Parathyroid adenoma (tissue), 2 donors: ENCODE results near the gene OTOG.

Experiments used
- H2AFZ ChIP-seq: fragments of 300-600 bp; sonication (generic); one replicate; pipeline ENCODE4 v1.7.0; 2017; ENCODE audit warnings: antibody characterized with exemption, mild to moderate bottlenecking
- H3K27ac ChIP-seq: fragments of 300-600 bp; sonication (generic); one replicate; pipeline ENCODE4 v1.7.0; 2017
- H3K27me3 ChIP-seq: fragments of 300-600 bp; sonication (generic); one replicate; pipeline ENCODE4 v1.7.0; 2017; ENCODE audit warnings: low read length; ENCODE audit not compliant: control insufficient read depth, insufficient read depth
- H3K36me3 ChIP-seq: fragments of 300-600 bp; sonication (generic); one replicate; pipeline ENCODE4 v1.7.0; 2017; ENCODE audit warnings: low read length; ENCODE audit not compliant: control insufficient read depth, insufficient read depth
- H3K4me1 ChIP-seq: fragments of 300-600 bp; sonication (generic); one replicate; pipeline ENCODE4 v1.7.0; 2017; ENCODE audit warnings: control low read depth
- H3K4me2 ChIP-seq: fragments of 300-600 bp; sonication (generic); one replicate; pipeline ENCODE4 v1.7.0; 2017; ENCODE audit warnings: low read length
- H3K4me3 ChIP-seq: fragments of 300-600 bp; sonication (generic); one replicate; pipeline ENCODE4 v1.7.0; 2017; ENCODE audit warnings: low read depth, low read length
- H3K79me2 ChIP-seq: fragments of 300-600 bp; sonication (generic); one replicate; pipeline ENCODE4 v1.7.0; 2017; ENCODE audit warnings: control low read depth
- H3K9ac ChIP-seq: fragments of 300-600 bp; sonication (generic); one replicate; pipeline ENCODE4 v1.7.0; 2017; ENCODE audit warnings: mild to moderate bottlenecking
- H3K9me3 ChIP-seq: fragments of 300-600 bp; sonication (generic); one replicate; pipeline ENCODE4 v1.7.0; 2017; ENCODE audit warnings: low read length; ENCODE audit not compliant: control insufficient read depth
- TF ChIP-seq, protein P1 (sequence below): fragments of 300-600 bp; sonication (generic); IDR thresholded peaks from one replicate; pipeline ENCODE4 v1.7.0; 2017; ENCODE audit warnings: antibody characterized with exemption, mild to moderate bottlenecking
- donor health status: primary hyperparathyroidism.

OTOG gene

DNA sequence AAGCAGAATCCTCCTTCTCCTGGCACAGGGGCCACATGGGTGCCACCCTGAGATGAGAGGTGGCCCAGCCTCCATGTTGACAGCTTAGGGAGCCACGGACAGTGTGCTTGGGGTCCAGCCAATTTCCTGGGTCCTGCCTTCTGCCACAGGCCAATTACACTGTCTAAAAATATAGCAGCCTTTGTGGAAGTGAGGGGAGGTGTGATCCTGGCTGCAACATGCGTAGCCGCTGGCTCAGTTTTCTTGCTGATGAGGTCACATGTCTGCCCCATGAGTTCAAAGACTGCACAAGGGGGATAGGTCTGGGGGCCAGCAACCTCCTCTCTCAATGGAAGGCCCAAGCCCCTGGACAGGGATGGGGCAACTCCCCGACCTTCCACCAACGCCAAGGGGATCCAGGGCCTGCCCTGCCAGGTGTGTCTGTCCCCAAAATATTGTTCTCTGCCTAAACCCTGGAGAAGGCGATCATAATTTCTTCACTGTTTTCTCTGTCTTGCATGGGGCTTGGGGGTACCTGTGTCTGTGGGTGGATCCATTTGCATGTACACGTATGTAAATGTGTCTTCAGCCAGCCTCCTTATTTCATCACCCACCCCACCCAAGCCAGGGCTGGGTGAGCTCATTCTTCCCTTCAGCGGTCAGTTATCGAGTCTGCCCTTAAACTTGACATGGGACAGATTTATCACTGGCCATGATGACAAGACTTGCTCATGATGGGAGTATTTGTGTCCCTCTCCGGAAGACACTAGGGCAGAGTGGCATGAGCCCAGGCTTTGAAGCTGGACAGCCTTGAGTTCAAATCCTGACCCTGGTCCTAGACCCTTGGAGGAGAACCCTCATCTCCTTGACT is 59.4 kb downstream of the OTOG start:
- Histone ChIP-seq H3K9me3 (no peaks in the 10 kb centered on the region), H2AFZ (no peak overlapping the region), H3K9ac (no peak overlapping the region), H3K4me3 (no peak overlapping the region), H3K36me3 (no peaks in the 10 kb centered on the region), H3K4me1 (no peaks in the 10 kb centered on the region), H3K27me3 (no peaks in the 10 kb centered on the region), H3K4me2 (no peak overlapping the region), H3K79me2 (no peaks in the 10 kb centered on the region), H3K27ac (no peak overlapping the region)
- TF ChIP-seq, protein P1, sequence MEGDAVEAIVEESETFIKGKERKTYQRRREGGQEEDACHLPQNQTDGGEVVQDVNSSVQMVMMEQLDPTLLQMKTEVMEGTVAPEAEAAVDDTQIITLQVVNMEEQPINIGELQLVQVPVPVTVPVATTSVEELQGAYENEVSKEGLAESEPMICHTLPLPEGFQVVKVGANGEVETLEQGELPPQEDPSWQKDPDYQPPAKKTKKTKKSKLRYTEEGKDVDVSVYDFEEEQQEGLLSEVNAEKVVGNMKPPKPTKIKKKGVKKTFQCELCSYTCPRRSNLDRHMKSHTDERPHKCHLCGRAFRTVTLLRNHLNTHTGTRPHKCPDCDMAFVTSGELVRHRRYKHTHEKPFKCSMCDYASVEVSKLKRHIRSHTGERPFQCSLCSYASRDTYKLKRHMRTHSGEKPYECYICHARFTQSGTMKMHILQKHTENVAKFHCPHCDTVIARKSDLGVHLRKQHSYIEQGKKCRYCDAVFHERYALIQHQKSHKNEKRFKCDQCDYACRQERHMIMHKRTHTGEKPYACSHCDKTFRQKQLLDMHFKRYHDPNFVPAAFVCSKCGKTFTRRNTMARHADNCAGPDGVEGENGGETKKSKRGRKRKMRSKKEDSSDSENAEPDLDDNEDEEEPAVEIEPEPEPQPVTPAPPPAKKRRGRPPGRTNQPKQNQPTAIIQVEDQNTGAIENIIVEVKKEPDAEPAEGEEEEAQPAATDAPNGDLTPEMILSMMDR, result no peak

DNA sequence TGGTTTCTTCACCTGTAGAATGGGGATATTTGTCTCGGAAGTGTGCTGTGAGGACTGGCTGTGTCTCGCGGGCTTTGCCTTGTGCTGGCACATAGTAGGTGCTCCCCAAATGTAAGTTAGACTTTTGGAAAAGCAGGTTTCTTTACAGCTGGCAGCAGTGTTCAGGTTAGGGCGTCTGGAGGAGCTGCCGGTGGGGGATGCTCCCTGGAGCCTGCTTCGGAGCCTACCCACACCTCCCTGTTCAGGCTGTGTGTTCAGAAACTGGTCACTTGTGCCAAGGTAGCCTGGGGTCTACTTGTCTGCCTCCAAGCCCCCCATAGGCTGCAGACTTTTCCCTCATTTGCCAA is 60.0 kb downstream of the OTOG start:
- Histone ChIP-seq H3K9me3 (no peaks in the 10 kb centered on the region), H3K4me3 (no peak overlapping the region), H2AFZ (no peak overlapping the region), H3K79me2 (no peaks in the 10 kb centered on the region), H3K9ac (no peak overlapping the region), H3K4me2 (no peak overlapping the region), H3K27ac (no peak overlapping the region), H3K4me1 (no peaks in the 10 kb centered on the region), H3K36me3 (no peaks in the 10 kb centered on the region), H3K27me3 (no peaks in the 10 kb centered on the region)
- TF ChIP-seq, protein P1, result no peak

DNA sequence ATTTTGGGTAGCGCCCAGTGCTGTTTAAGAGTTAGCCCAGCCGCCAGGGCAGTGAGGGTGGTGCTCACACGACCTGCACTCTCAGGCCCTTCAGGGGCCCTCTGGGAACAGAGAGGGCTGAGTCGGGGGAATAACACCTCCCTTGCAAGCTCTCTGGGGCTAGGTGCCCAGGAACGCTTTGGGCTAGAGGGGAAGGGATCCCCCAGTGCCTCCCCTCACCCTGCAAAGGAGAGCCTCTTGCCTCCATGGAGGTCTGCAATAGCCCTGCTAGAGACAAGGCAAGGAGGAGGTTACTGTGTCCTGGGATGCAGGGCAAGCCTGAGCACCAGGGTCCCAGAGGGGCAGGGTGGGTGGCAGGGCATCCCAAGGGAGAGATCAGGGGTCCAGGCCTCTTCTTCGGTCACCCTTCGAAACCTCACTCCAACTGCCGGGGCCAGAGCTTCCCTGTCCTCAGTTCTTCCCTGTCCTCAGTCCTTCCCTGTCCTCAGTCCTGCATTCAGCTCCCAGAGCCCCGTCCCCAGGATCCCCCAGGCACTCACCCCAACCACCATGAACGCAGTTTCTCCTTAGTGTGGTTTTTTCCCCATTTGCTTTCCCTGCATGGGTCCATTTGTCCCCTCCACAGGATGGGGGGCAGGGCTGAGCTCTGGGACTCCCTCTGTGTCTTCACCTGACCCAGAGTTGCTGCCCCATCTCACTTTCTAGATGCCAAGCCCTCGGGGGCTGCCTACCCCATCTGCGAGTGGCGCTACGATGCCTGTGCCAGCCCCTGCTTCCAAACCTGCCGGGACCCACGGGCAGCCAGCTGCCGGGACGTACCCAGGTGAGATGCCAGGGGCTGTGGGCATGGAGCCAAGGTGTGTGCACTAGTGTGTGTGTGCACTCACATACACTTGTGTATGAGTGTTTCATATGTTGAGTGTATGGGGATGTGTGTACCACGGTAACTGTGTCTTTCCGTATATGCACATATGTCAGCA is 60.8 kb downstream of the OTOG start:
- TF ChIP-seq, protein P1, result no peak
- Histone ChIP-seq H3K4me2 (no peak overlapping the region), H3K4me3 (no peak overlapping the region), H2AFZ (no peak overlapping the region), H3K27ac (no peak overlapping the region), H3K79me2 (no peaks in the 10 kb centered on the region), H3K27me3 (no peaks in the 10 kb centered on the region), H3K4me1 (no peaks in the 10 kb centered on the region), H3K9ac (no peak overlapping the region), H3K36me3 (no peaks in the 10 kb centered on the region), H3K9me3 (no peaks in the 10 kb centered on the region)

DNA sequence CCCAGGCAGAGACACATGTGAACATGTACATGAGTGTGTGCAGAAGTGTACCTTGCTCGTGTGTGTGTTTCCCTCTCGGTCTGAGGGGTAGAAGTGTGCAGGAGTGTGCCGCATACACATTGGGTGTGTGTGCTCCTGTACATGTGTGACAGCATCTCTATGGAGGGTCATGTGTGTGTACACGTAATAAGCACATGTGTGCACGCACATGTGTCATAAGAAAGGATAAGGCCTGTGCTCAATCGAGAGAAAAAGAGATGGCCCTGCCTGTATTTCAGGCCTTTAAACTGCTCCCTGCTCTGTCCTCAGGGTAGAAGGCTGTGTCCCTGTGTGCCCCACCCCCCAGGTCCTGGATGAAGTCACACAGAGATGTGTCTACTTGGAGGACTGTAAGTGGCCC is 61.8 kb downstream of the OTOG start:
- H3K27me3 ChIP-seq, result no peaks in the 10 kb centered on the region
- no peaks in the 10 kb centered on the region for H3K4me1 ChIP-seq
- no peaks in the 10 kb centered on the region for H3K79me2 ChIP-seq
- no peaks in the 10 kb centered on the region for H3K36me3 ChIP-seq
- H3K9me3 ChIP-seq, result no peaks in the 10 kb centered on the region
- no peak overlapping the region for H3K27ac ChIP-seq
- H3K4me2 ChIP-seq, result no peak overlapping the region
- TF ChIP-seq, protein P1, result no peak
- H2AFZ ChIP-seq, result no peak overlapping the region
- no peak overlapping the region for H3K4me3 ChIP-seq
- H3K9ac ChIP-seq, result no peak overlapping the region
